SU-DHL-6 (cell line): Measurements from ENCODE around the gene SLC35E4.

Experiments
- EZH2phosphoT487 ChIP-seq: fragments of 200-600 bp; sonication (generic), shearing (Covaris generic); conservative IDR thresholded peaks from 2 replicates; pipeline ENCODE4 v1.6.1; 2018; ENCODE audit warnings: mild to moderate bottlenecking, antibody characterized with exemption, low read length, moderate library complexity, mixed read lengths
- TF ChIP-seq, protein P1 (sequence below): fragments of 200-600 bp; sonication (generic); IDR thresholded peaks from one replicate; pipeline ENCODE4 v1.5.1; 2017; ENCODE audit warnings: antibody characterized with exemption, mild to moderate bottlenecking, low read length, moderate library complexity; ENCODE audit not compliant: insufficient read depth, poor library complexity, severe bottlenecking

DNA sequence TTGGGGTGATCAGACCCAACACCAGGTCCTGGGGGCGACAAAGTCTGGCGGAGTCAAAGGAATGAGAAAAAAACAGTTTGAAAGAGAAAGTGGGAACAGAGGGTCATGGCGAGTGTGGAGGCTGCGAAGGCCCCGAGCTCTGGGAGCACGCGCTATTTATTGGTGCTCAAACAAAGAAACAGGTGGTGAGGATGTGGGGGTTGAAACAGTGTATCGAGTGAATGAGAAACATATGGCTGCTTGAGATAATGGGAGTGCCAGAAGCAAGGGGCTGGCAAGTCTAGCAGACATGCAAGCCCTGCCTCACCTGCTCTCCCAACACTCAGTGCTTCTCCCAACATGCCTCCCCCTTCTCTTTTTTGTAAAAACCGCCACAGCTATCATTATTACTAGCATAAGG, 39.9 kb downstream of the SLC35E4 start:
- TF ChIP-seq, protein P1, sequence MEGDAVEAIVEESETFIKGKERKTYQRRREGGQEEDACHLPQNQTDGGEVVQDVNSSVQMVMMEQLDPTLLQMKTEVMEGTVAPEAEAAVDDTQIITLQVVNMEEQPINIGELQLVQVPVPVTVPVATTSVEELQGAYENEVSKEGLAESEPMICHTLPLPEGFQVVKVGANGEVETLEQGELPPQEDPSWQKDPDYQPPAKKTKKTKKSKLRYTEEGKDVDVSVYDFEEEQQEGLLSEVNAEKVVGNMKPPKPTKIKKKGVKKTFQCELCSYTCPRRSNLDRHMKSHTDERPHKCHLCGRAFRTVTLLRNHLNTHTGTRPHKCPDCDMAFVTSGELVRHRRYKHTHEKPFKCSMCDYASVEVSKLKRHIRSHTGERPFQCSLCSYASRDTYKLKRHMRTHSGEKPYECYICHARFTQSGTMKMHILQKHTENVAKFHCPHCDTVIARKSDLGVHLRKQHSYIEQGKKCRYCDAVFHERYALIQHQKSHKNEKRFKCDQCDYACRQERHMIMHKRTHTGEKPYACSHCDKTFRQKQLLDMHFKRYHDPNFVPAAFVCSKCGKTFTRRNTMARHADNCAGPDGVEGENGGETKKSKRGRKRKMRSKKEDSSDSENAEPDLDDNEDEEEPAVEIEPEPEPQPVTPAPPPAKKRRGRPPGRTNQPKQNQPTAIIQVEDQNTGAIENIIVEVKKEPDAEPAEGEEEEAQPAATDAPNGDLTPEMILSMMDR, result no peak
- TF ChIP-seq EZH2phosphoT487, result no peak
